Panc1 (cell line): ENCODE data around the gene POMGNT1. TPM values are rescaled to one million over a fixed set of nuclear protein-coding genes. Genes with fewer than 3 reads are reported as not detected.

Source experiments
- ATAC-seq: fragments of 200-7000 bp; cut with Tn5 transposase; 2 replicates; pipeline ENCODE4 v1.9.1; 2020; ENCODE audit warnings: mild to moderate bottlenecking, moderate library complexity
- BruUV-seq: library from RNA; stranded (reverse); fragments of 400-500 nt; replicated peaks from 2 replicates; lab custom pipeline; 2021; lab: Mats Ljungman, UMichigan
- CTCF ChIA-PET: fragments of 300-600 bp; sonication (Branson Sonifier 250); formaldehyde crosslinking; loops from one replicate; lab custom pipeline; 2022; ENCODE audit warnings: antibody characterized with exemption; lab: Charles Lee
- POLR2A ChIA-PET: fragments of 300-600 bp; sonication (Branson Sonifier 250); formaldehyde crosslinking; loops from one replicate; lab custom pipeline; 2022; ENCODE audit warnings: antibody characterized with exemption; lab: Charles Lee
- DNase-seq: peaks from one replicate; pipeline ENCODE4 v3.0.0-alpha.2; 2010; ENCODE audit warnings: low read depth, low spot score
- H3K27ac ChIP-seq: 2 replicates; pipeline ENCODE4 v1.5.1; 2011; ENCODE audit warnings: mild to moderate bottlenecking, low read length, inconsistent platforms
- H3K27me3 ChIP-seq: fragments of 200-500 bp; sonication (Bioruptor generic); 2 replicates; pipeline ENCODE4 v1.6.0; 2014; ENCODE audit warnings: low read length, inconsistent platforms; ENCODE audit not compliant: control insufficient read depth, insufficient read depth
- H3K36me3 ChIP-seq: fragments of 200-500 bp; sonication (Bioruptor generic); 2 replicates; pipeline ENCODE4 v1.5.1; 2014; ENCODE audit warnings: inconsistent platforms, mild to moderate bottlenecking, low read length, moderate library complexity; ENCODE audit not compliant: control insufficient read depth, insufficient read depth
- H3K4me1 ChIP-seq: 2 replicates; pipeline ENCODE4 v1.5.1; 2011; ENCODE audit warnings: inconsistent platforms, mild to moderate bottlenecking, low read length, moderate library complexity; ENCODE audit not compliant: control insufficient read depth, insufficient read depth
- H3K4me3 ChIP-seq, 2 experiments: 2 replicates each; pipeline ENCODE4 v1.5.1; 2011 to 2012; ENCODE audit warnings: low read depth in 2 of 2, low read length in 2 of 2, mild to moderate bottlenecking in 2 of 2, inconsistent platforms in 1 of 2, moderate library complexity in 1 of 2
- H3K9me3 ChIP-seq: fragments of 200-500 bp; sonication (Bioruptor generic); 2 replicates; pipeline ENCODE4 v1.5.1; 2014; ENCODE audit warnings: low read depth, mild to moderate bottlenecking, inconsistent platforms, low read length, moderate library complexity; ENCODE audit not compliant: control insufficient read depth, insufficient read depth
- CTCF ChIP-seq: fragments of 450-650 bp; IDR thresholded peaks from 2 replicates; pipeline ENCODE4 v1.5.1; 2017; ENCODE audit warnings: mild to moderate bottlenecking
- POLR2AphosphoS5 ChIP-seq: IDR thresholded peaks from 2 replicates; pipeline ENCODE4 v1.6.1; 2012; ENCODE audit warnings: mild to moderate bottlenecking, low read depth, low read length, moderate library complexity
- REST ChIP-seq, 2 experiments: IDR thresholded peaks; 2 replicates each; pipeline ENCODE4 v1.6.1; 2011 to 2012; ENCODE audit warnings: low read depth in 2 of 2, control low read depth in 1 of 2, low read length in 1 of 2, mild to moderate bottlenecking in 1 of 2, moderate library complexity in 1 of 2; ENCODE audit not compliant: insufficient read depth in 1 of 2
- SIN3A ChIP-seq: IDR thresholded peaks from 2 replicates; pipeline ENCODE4 v1.6.1; 2012; ENCODE audit warnings: low read depth, mild to moderate bottlenecking, low read length, moderate library complexity, borderline replicate concordance; ENCODE audit not compliant: insufficient read depth
- TCF7L2 ChIP-seq: IDR thresholded peaks from 2 replicates; pipeline ENCODE4 v1.6.1; 2011; ENCODE audit warnings: mild to moderate bottlenecking, low read depth, low read length, inconsistent platforms
- in situ Hi-C: cut with HindIII; loops from 2 replicates; pipeline ENCODE4 v1.10.0; 2016; ENCODE audit warnings: low sequenced_read_pairs, low pct_unique_long_range_greater_than_20kb
- intact Hi-C: fragments of 100-400 bp; cut with micrococcal nuclease; formaldehyde crosslinking; loops from one replicate; pipeline ENCODE4 v1.10.0; 2022; ENCODE audit not compliant: unreplicated experiment
- total RNA-seq: library from RNA; stranded (reverse); gene quantifications from one replicate; pipeline ENCODE4 v1.2.1, GENCODE V29; 2021; ENCODE audit not compliant: unreplicated experiment

The POMGNT1 gene
- total RNA-seq, 1 experiment from 2014 or later = 178 TPM

GRCh38 chr1:46171871-46172270 is 26.4 kb downstream of the POMGNT1 start:
- ATAC-seq = no peak
- Histone ChIP-seq H3K27ac (no peak overlapping the region), H3K4me1 (peaks cover 18% of the 10 kb centered on the region), H3K9me3 (no peaks in the 10 kb centered on the region), H3K4me3 (no peak overlapping the region), H3K36me3 (no peaks in the 10 kb centered on the region), H3K27me3 (no peaks in the 10 kb centered on the region)
- intact Hi-C loops (no loop called here), in situ Hi-C loops (no loop called here)
- CTCF ChIA-PET = interaction anchor here (0.6 to 1.6 kb wide), 2 partner anchors 9 to 459 kb away, joined by 5 to 7 read pairs; no protein-coding TSS in a partner anchor
- no TSS peak for BruUV-seq
- POLR2A ChIA-PET = interaction anchor here (0.5 kb wide), 1 partner anchor 64 kb away, joined by 5 read pairs; no protein-coding TSS in a partner anchor
- TF ChIP-seq REST (IDR thresholded peaks at IDR 0.05; ENCODE audit: insufficient read depth in 1 of 2, low read depth in 2 of 2, low read length in 1 of 2) = no peak
- TF ChIP-seq SIN3A = no peak
- TF ChIP-seq POLR2AphosphoS5 = no peak
- no peak for TF ChIP-seq CTCF
- TF ChIP-seq TCF7L2 = no peak
- no peak for DNase-seq

- ATAC-seq = no peak
- Histone ChIP-seq H3K27ac (no peak overlapping the region), H3K36me3 (no peaks in the 10 kb centered on the region), H3K4me3 (no peak overlapping the region), H3K9me3 (no peaks in the 10 kb centered on the region), H3K27me3 (no peaks in the 10 kb centered on the region), H3K4me1 (peaks cover 18% of the 10 kb centered on the region)
- no TSS peak for BruUV-seq
- DNase-seq = no peak
- POLR2A ChIA-PET = interaction anchor here (0.5 kb wide), 1 partner anchor 65 kb away, joined by 5 read pairs; no protein-coding TSS in a partner anchor
- CTCF ChIA-PET = no interaction called here
- intact Hi-C loops (no loop called here), in situ Hi-C loops (no loop called here)
- TF ChIP-seq POLR2AphosphoS5 (no peak), REST (IDR thresholded peaks at IDR 0.05; ENCODE audit: insufficient read depth in 1 of 2, low read depth in 2 of 2, low read length in 1 of 2) (no peak), SIN3A (no peak), TCF7L2 (no peak), CTCF (no peak)
Observed at GRCh38 chr1:46171351-46171750, 26.9 kb downstream of the POMGNT1 start.
